ENCODE data around the gene ZNF768. TPM values are rescaled to one million over a fixed set of nuclear protein-coding genes. Genes with fewer than 3 reads are reported as not detected.

The ZNF768 gene
- total RNA-seq, 1 donor from 2014 or later: 83.6 TPM

GRCh38 chr16:30509081-30509765, 17.1 kb downstream of the ZNF768 start:
- Mint-ChIP-seq H3K4me1 (ENCODE audit: low read depth) (no peaks in the 10 kb centered on the region), H3K9me3 (ENCODE audit: low read depth) (no peaks in the 10 kb centered on the region), H3K27ac (no peak overlapping the region), H3K4me3 (ENCODE audit: low read depth) (no peak overlapping the region), H3K36me3 (ENCODE audit: insufficient read depth) (no peaks in the 10 kb centered on the region), H3K27me3 (no peaks in the 10 kb centered on the region)
- no peak for TF ChIP-seq CTCF (IDR thresholded peaks at IDR 0.05; ENCODE audit: unreplicated experiment)
- no peak for DNase-seq (ENCODE audit: low spot score, unreplicated experiment)

GRCh38 chr16:30503403-30504296, 22.7 kb downstream of the ZNF768 start:
- no peak for TF ChIP-seq CTCF (IDR thresholded peaks at IDR 0.05; ENCODE audit: unreplicated experiment)
- no peak for DNase-seq (ENCODE audit: low spot score, unreplicated experiment)
- H3K27me3 Mint-ChIP-seq: peaks cover 5% of the 10 kb centered on the region
- H3K27ac Mint-ChIP-seq: peak overlapping the region; percentile 40
- no peaks in the 10 kb centered on the region for H3K4me1 Mint-ChIP-seq (ENCODE audit: low read depth)
- no peak overlapping the region for H3K4me3 Mint-ChIP-seq (ENCODE audit: low read depth)
- no peaks in the 10 kb centered on the region for H3K9me3 Mint-ChIP-seq (ENCODE audit: low read depth)
- H3K36me3 Mint-ChIP-seq (ENCODE audit: insufficient read depth): no peaks in the 10 kb centered on the region

DNA sequence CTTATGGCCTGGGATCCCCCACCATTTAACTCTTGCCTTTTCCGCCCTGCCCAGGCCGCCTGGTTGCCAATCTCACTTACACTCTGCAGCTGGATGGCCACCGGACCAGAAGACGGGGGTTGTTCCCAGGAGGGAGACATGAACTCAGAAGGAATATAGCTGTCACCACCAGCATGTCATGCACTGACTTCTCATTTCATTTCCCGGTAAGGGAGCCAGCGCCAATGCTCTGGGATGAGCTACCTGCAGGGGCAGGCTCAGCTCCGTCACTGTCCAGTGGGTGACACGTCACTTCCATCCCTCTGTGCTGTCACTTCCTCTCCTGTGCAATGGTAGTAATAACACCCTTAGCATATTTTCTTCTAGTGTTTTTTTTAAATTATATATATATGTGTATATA, 27.1 kb downstream of the ZNF768 start:
- Mint-ChIP-seq H3K27me3 (peaks cover 6% of the 10 kb centered on the region), H3K4me3 (ENCODE audit: low read depth) (no peak overlapping the region), H3K27ac (no peak overlapping the region), H3K9me3 (ENCODE audit: low read depth) (no peaks in the 10 kb centered on the region), H3K36me3 (ENCODE audit: insufficient read depth) (no peaks in the 10 kb centered on the region), H3K4me1 (ENCODE audit: low read depth) (no peaks in the 10 kb centered on the region)
- no peak for DNase-seq (ENCODE audit: low spot score, unreplicated experiment)
- TF ChIP-seq CTCF (IDR thresholded peaks at IDR 0.05; ENCODE audit: unreplicated experiment): no peak

GRCh38 chr16:30494709-30495108, 31.7 kb downstream of the ZNF768 start:
- Mint-ChIP-seq H3K36me3 (ENCODE audit: insufficient read depth) (no peaks in the 10 kb centered on the region), H3K27me3 (peaks cover 4% of the 10 kb centered on the region), H3K4me3 (ENCODE audit: low read depth) (no peak overlapping the region), H3K4me1 (ENCODE audit: low read depth) (no peaks in the 10 kb centered on the region), H3K9me3 (ENCODE audit: low read depth) (no peaks in the 10 kb centered on the region), H3K27ac (no peak overlapping the region)
- no peak for DNase-seq (ENCODE audit: low spot score, unreplicated experiment)
- no peak for TF ChIP-seq CTCF (IDR thresholded peaks at IDR 0.05; ENCODE audit: unreplicated experiment)

- H3K27me3 Mint-ChIP-seq: peaks cover 4% of the 10 kb centered on the region
- H3K4me3 Mint-ChIP-seq (ENCODE audit: low read depth): no peak overlapping the region
- H3K9me3 Mint-ChIP-seq (ENCODE audit: low read depth): no peaks in the 10 kb centered on the region
- DNase-seq (ENCODE audit: low spot score, unreplicated experiment): no peak
- H3K27ac Mint-ChIP-seq: no peak overlapping the region
- TF ChIP-seq CTCF (IDR thresholded peaks at IDR 0.05; ENCODE audit: unreplicated experiment): no peak
- no peaks in the 10 kb centered on the region for H3K36me3 Mint-ChIP-seq (ENCODE audit: insufficient read depth)
- peaks cover 1% of the 10 kb centered on the region for H3K4me1 Mint-ChIP-seq (ENCODE audit: low read depth)
Observed at GRCh38 chr16:30493941-30494488, 32.4 kb downstream of the ZNF768 start.
